Measurements from ENCODE around the gene TENT4B. TPM values are rescaled to one million over a fixed set of nuclear protein-coding genes. Genes with fewer than 3 reads are reported as not detected.

Gene TENT4B
- total RNA-seq, 2 experiments from 2014 or later: 19.3 to 22.4 TPM

- peaks cover 10% of the 10 kb centered on the region for H3K36me3 Mint-ChIP-seq (ENCODE audit: low read depth)
- DNase-seq (no peak), ATAC-seq (peak; percentile 75)
- H3K27ac Mint-ChIP-seq: peak overlapping the region; percentile 44
- POLR2A ChIA-PET: interaction anchor here (0.6 to 1.0 kb wide), 3 partner anchors 10 to 14 kb away, joined by 3 to 5 read pairs (median 4); no protein-coding TSS in a partner anchor
- H3K9me3 Mint-ChIP-seq (ENCODE audit: low read depth): no peaks in the 10 kb centered on the region
- CTCF ChIA-PET: interaction anchor here (0.9 to 1.4 kb wide), 4 partner anchors 11 to 183 kb away, joined by 3 to 4 read pairs (median 3); partner anchors contain the start of gene CNEP1R1
- H3K4me3 Mint-ChIP-seq: no peak overlapping the region
- no peaks in the 10 kb centered on the region for H3K27me3 Mint-ChIP-seq
- peaks cover 69% of the 10 kb centered on the region for H3K4me1 Mint-ChIP-seq
- intact Hi-C loops (cut with DNase I, micrococcal nuclease): loop anchor here in 1 of 2 experiments (2.0 kb wide), 1 partner anchor 18 kb away; no protein-coding TSS in a partner anchor
These were observed 19.3 kb downstream of the TENT4B start for GRCh38 chr16:50172195-50172922.

- peak overlapping the region; percentile 59 for H3K27ac Mint-ChIP-seq
- H3K9me3 Mint-ChIP-seq (ENCODE audit: low read depth): no peaks in the 10 kb centered on the region
- peaks cover 72% of the 10 kb centered on the region for H3K4me1 Mint-ChIP-seq
- no peak for DNase-seq
- intact Hi-C loops (cut with DNase I, micrococcal nuclease): loop anchor here in 1 of 2 experiments (2.0 kb wide), 1 partner anchor 19 kb away; no protein-coding TSS in a partner anchor
- no peak overlapping the region for H3K4me3 Mint-ChIP-seq
- POLR2A ChIA-PET: interaction anchor here (1.0 kb wide), 1 partner anchor 15 kb away, joined by 3 read pairs; no protein-coding TSS in a partner anchor
- peaks cover 7% of the 10 kb centered on the region for H3K36me3 Mint-ChIP-seq (ENCODE audit: low read depth)
- CTCF ChIA-PET: interaction anchor here (0.6 to 1.0 kb wide), 2 partner anchors 12 to 22 kb away, joined by 3 read pairs; no protein-coding TSS in a partner anchor
- ATAC-seq: peak; percentile 45
- no peaks in the 10 kb centered on the region for H3K27me3 Mint-ChIP-seq
These were observed 20.2 kb downstream of the TENT4B start for GRCh38 chr16:50173316-50173715.

- Mint-ChIP-seq H3K27ac (no peak overlapping the region), H3K27me3 (no peaks in the 10 kb centered on the region), H3K36me3 (ENCODE audit: low read depth) (peaks cover 9% of the 10 kb centered on the region), H3K4me3 (no peak overlapping the region), H3K9me3 (ENCODE audit: low read depth) (no peaks in the 10 kb centered on the region), H3K4me1 (peaks cover 59% of the 10 kb centered on the region)
- ATAC-seq (no peak), DNase-seq (no peak)
- intact Hi-C loops (cut with DNase I, micrococcal nuclease): no loop called here
- CTCF ChIA-PET: no interaction called here
- POLR2A ChIA-PET: no interaction called here
These were observed 25.4 kb downstream of the TENT4B start for GRCh38 chr16:50178491-50178941.

- H3K9me3 Mint-ChIP-seq (ENCODE audit: low read depth): no peaks in the 10 kb centered on the region
- H3K27me3 Mint-ChIP-seq: no peaks in the 10 kb centered on the region
- CTCF ChIA-PET: interaction anchor here (0.9 to 1.0 kb wide), 2 partner anchors 31 to 157 kb away, joined by 3 to 8 read pairs; partner anchors contain the start of gene CNEP1R1
- POLR2A ChIA-PET: no interaction called here
- H3K27ac Mint-ChIP-seq: no peak overlapping the region
- DNase-seq (no peak), ATAC-seq (no peak)
- H3K4me1 Mint-ChIP-seq: peaks cover 61% of the 10 kb centered on the region
- intact Hi-C loops (cut with DNase I, micrococcal nuclease): no loop called here
- no peak overlapping the region for H3K4me3 Mint-ChIP-seq
- peaks cover 11% of the 10 kb centered on the region for H3K36me3 Mint-ChIP-seq (ENCODE audit: low read depth)
These were observed 29.3 kb downstream of the TENT4B start for GRCh38 chr16:50182441-50182840.

- Mint-ChIP-seq H3K36me3 (ENCODE audit: low read depth) (peaks cover 11% of the 10 kb centered on the region), H3K27ac (peak overlapping the region; percentile 58), H3K27me3 (no peaks in the 10 kb centered on the region), H3K4me3 (no peak overlapping the region), H3K9me3 (ENCODE audit: low read depth) (no peaks in the 10 kb centered on the region), H3K4me1 (peaks cover 56% of the 10 kb centered on the region)
- no peak for DNase-seq
- CTCF ChIA-PET: interaction anchor here (0.7 kb wide), 1 partner anchor 139 kb away, joined by 4 read pairs; no protein-coding TSS in a partner anchor
- ATAC-seq: no peak
- POLR2A ChIA-PET: no interaction called here
- intact Hi-C loops (cut with DNase I, micrococcal nuclease): no loop called here
These were observed 30.2 kb downstream of the TENT4B start for GRCh38 chr16:50183316-50183715.

GRCh38 chr16:50185005-50185505, 31.9 kb downstream of the TENT4B start:
- CTCF ChIA-PET: interaction anchor here (0.5 to 1.0 kb wide), 5 partner anchors 27 to 602 kb away, joined by 3 to 4 read pairs (median 4); no protein-coding TSS in a partner anchor
- intact Hi-C loops (cut with DNase I, micrococcal nuclease): no loop called here
- H3K27me3 Mint-ChIP-seq: no peaks in the 10 kb centered on the region
- H3K27ac Mint-ChIP-seq: no peak overlapping the region
- ATAC-seq (peak; percentile 42), DNase-seq (no peak)
- POLR2A ChIA-PET: no interaction called here
- H3K9me3 Mint-ChIP-seq (ENCODE audit: low read depth): no peaks in the 10 kb centered on the region
- H3K4me3 Mint-ChIP-seq: no peak overlapping the region
- peaks cover 54% of the 10 kb centered on the region for H3K4me1 Mint-ChIP-seq
- peaks cover 8% of the 10 kb centered on the region for H3K36me3 Mint-ChIP-seq (ENCODE audit: low read depth)

GRCh38 chr16:50188619-50189136, 35.6 kb downstream of the TENT4B start:
- intact Hi-C loops (cut with DNase I, micrococcal nuclease): no loop called here
- Mint-ChIP-seq H3K27me3 (no peaks in the 10 kb centered on the region), H3K27ac (no peak overlapping the region), H3K9me3 (ENCODE audit: low read depth) (no peaks in the 10 kb centered on the region), H3K36me3 (ENCODE audit: low read depth) (peaks cover 5% of the 10 kb centered on the region), H3K4me1 (peaks cover 46% of the 10 kb centered on the region), H3K4me3 (no peak overlapping the region)
- ChIA-PET CTCF (interaction anchor here (0.9 to 2.8 kb wide), 4 partner anchors 13 to 181 kb away, joined by 3 to 10 read pairs (median 6); no protein-coding TSS in a partner anchor), POLR2A (no interaction called here)
- no peak for DNase-seq
- no peak for ATAC-seq

- H3K4me1 Mint-ChIP-seq: peaks cover 44% of the 10 kb centered on the region
- CTCF ChIA-PET: interaction anchor here (1.3 to 2.8 kb wide), 4 partner anchors 9 to 124 kb away, joined by 4 to 10 read pairs (median 4); partner anchors contain the start of gene HEATR3
- no peak overlapping the region for H3K4me3 Mint-ChIP-seq
These were observed 37.2 kb downstream of the TENT4B start for GRCh38 chr16:50190292-50190691.

GRCh38 chr16:50192386-50193050, 39.4 kb downstream of the TENT4B start:
- intact Hi-C loops (cut with DNase I, micrococcal nuclease): no loop called here
- H3K36me3 Mint-ChIP-seq (ENCODE audit: low read depth): peaks cover 2% of the 10 kb centered on the region
- no peak for DNase-seq
- H3K9me3 Mint-ChIP-seq (ENCODE audit: low read depth): no peaks in the 10 kb centered on the region
- H3K27ac Mint-ChIP-seq: no peak overlapping the region
- ChIA-PET CTCF (interaction anchor here (0.7 to 1.3 kb wide), 6 partner anchors 18 to 596 kb away, joined by 3 to 4 read pairs (median 3); no protein-coding TSS in a partner anchor), POLR2A (interaction anchor here (0.6 kb wide), 1 partner anchor 691 kb away, joined by 4 read pairs; no protein-coding TSS in a partner anchor)
- H3K4me3 Mint-ChIP-seq: no peak overlapping the region
- ATAC-seq: no peak
- peaks cover 54% of the 10 kb centered on the region for H3K4me1 Mint-ChIP-seq
- H3K27me3 Mint-ChIP-seq: no peaks in the 10 kb centered on the region

More at GRCh38 chr16:50190292-50190691, 37.2 kb downstream of the TENT4B start:
- intact Hi-C loops (cut with DNase I, micrococcal nuclease): no loop called here
- POLR2A ChIA-PET: no interaction called here
- Mint-ChIP-seq H3K27ac (no peak overlapping the region), H3K9me3 (ENCODE audit: low read depth) (no peaks in the 10 kb centered on the region), H3K36me3 (ENCODE audit: low read depth) (peaks cover 4% of the 10 kb centered on the region), H3K27me3 (no peaks in the 10 kb centered on the region)
- no peak for ATAC-seq
- DNase-seq: no peak

GRCh38 chr16:50193594-50193993, 40.5 kb downstream of the TENT4B start:
- ChIA-PET POLR2A (no interaction called here), CTCF (interaction anchor here (0.7 to 1.3 kb wide), 3 partner anchors 26 to 171 kb away, joined by 3 to 4 read pairs (median 3); no protein-coding TSS in a partner anchor)
- Mint-ChIP-seq H3K27me3 (no peaks in the 10 kb centered on the region), H3K4me3 (no peak overlapping the region), H3K36me3 (ENCODE audit: low read depth) (peaks cover 2% of the 10 kb centered on the region), H3K4me1 (peaks cover 54% of the 10 kb centered on the region), H3K27ac (peak overlapping the region; percentile 48), H3K9me3 (ENCODE audit: low read depth) (no peaks in the 10 kb centered on the region)
- ATAC-seq (no peak), DNase-seq (no peak)
- intact Hi-C loops (cut with DNase I, micrococcal nuclease): no loop called here

GRCh38 chr16:50195276-50195675, 42.2 kb downstream of the TENT4B start:
- CTCF ChIA-PET: interaction anchor here (0.6 to 1.8 kb wide), 5 partner anchors 15 to 169 kb away, joined by 3 to 6 read pairs (median 5); no protein-coding TSS in a partner anchor
- peaks cover 53% of the 10 kb centered on the region for H3K4me1 Mint-ChIP-seq
- DNase-seq (no peak), ATAC-seq (no peak)
- H3K27ac Mint-ChIP-seq: peak overlapping the region; percentile 8
- H3K9me3 Mint-ChIP-seq (ENCODE audit: low read depth): no peaks in the 10 kb centered on the region
- H3K4me3 Mint-ChIP-seq: no peak overlapping the region
- H3K27me3 Mint-ChIP-seq: no peaks in the 10 kb centered on the region
- POLR2A ChIA-PET: interaction anchor here (0.7 kb wide), 1 partner anchor 25 kb away, joined by 3 read pairs; no protein-coding TSS in a partner anchor
- intact Hi-C loops (cut with DNase I, micrococcal nuclease): loop anchor here in 1 of 2 experiments (5.0 kb wide), 1 partner anchor 38 kb away; no protein-coding TSS in a partner anchor
- peaks cover 2% of the 10 kb centered on the region for H3K36me3 Mint-ChIP-seq (ENCODE audit: low read depth)
